Panc1 (cell line): Measurements from ENCODE around the gene MLLT10.

Source experiments
- POLR2AphosphoS5 ChIP-seq: IDR thresholded peaks from 2 replicates; pipeline ENCODE4 v1.6.1; 2012; ENCODE audit warnings: mild to moderate bottlenecking, low read depth, low read length, moderate library complexity
- SIN3A ChIP-seq: IDR thresholded peaks from 2 replicates; pipeline ENCODE4 v1.6.1; 2012; ENCODE audit warnings: low read depth, mild to moderate bottlenecking, low read length, moderate library complexity, borderline replicate concordance; ENCODE audit not compliant: insufficient read depth
- TCF7L2 ChIP-seq: IDR thresholded peaks from 2 replicates; pipeline ENCODE4 v1.6.1; 2011; ENCODE audit warnings: mild to moderate bottlenecking, low read depth, low read length, inconsistent platforms
- TF ChIP-seq, protein P1 (sequence below): fragments of 450-650 bp; IDR thresholded peaks from 2 replicates; pipeline ENCODE4 v1.5.1; 2017; ENCODE audit warnings: mild to moderate bottlenecking

DNA sequence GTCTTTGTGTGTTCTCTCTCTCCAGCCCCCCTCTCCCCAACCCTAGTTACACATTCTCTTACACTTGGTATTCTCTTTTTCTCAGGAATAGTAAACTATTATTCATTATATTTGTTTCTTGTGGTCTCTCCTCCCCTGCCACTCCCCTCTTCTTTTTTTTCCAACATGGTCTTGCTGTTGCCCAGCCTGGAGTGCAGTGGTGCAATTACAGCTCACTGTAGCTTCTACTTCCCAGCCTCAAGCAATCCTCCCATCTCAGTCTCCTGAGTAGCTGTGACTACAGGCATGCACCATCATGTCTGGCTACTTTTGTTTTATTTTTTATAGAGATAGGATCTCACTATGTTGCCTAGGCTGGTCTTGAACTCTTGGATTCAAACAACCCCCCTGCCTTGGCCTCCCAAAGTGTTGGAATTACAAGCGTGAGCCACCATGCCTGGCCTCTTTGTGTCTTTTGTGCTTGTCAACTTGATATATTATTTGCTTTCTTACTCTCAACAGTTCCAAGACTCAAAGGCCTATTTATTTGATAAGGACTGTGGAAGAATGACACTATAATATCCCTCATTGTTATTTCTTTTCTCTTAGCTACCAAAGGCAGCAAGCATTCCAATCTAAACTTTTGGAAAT, 66.9 kb downstream of the MLLT10 start:
- TF ChIP-seq, protein P1, sequence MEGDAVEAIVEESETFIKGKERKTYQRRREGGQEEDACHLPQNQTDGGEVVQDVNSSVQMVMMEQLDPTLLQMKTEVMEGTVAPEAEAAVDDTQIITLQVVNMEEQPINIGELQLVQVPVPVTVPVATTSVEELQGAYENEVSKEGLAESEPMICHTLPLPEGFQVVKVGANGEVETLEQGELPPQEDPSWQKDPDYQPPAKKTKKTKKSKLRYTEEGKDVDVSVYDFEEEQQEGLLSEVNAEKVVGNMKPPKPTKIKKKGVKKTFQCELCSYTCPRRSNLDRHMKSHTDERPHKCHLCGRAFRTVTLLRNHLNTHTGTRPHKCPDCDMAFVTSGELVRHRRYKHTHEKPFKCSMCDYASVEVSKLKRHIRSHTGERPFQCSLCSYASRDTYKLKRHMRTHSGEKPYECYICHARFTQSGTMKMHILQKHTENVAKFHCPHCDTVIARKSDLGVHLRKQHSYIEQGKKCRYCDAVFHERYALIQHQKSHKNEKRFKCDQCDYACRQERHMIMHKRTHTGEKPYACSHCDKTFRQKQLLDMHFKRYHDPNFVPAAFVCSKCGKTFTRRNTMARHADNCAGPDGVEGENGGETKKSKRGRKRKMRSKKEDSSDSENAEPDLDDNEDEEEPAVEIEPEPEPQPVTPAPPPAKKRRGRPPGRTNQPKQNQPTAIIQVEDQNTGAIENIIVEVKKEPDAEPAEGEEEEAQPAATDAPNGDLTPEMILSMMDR = no peak
- TF ChIP-seq SIN3A (no peak), POLR2AphosphoS5 (no peak), TCF7L2 (no peak)
